GM23248 (cell line): ENCODE results near the gene CAMSAP3. TPM values are rescaled to one million over a fixed set of nuclear protein-coding genes. Genes with fewer than 3 reads are reported as not detected.

Experiments
- DNase-seq: peaks from one replicate; pipeline ENCODE4 v3.0.0-alpha.2; 2015
- H2AFZ ChIP-seq: fragments of 200-600 bp; sonication (generic); 2 replicates; pipeline ENCODE4 v1.6.1; 2016; ENCODE audit warnings: antibody characterized with exemption
- H3F3A ChIP-seq: fragments of 200-600 bp; sonication (generic); 2 replicates; pipeline ENCODE4 v1.6.1; 2016; ENCODE audit warnings: mild to moderate bottlenecking, antibody characterized with exemption, mixed run types; ENCODE audit not compliant: insufficient read depth
- H3K27ac ChIP-seq: fragments of 200-600 bp; sonication (generic); 2 replicates; pipeline ENCODE4 v1.5.1; 2016; ENCODE audit warnings: mild to moderate bottlenecking
- H3K27me3 ChIP-seq: fragments of 200-600 bp; sonication (generic); replicated peaks from 2 replicates; pipeline ENCODE4 v1.6.1; 2016; ENCODE audit warnings: mild to moderate bottlenecking; ENCODE audit not compliant: insufficient read depth
- H3K36me3 ChIP-seq: fragments of 200-600 bp; sonication (generic); 2 replicates; pipeline ENCODE4 v1.6.1; 2016; ENCODE audit warnings: low read depth, mild to moderate bottlenecking
- H3K4me1 ChIP-seq: fragments of 200-600 bp; sonication (generic); 2 replicates; pipeline ENCODE4 v1.6.1; 2016; ENCODE audit warnings: mild to moderate bottlenecking; ENCODE audit not compliant: insufficient read depth
- H3K4me2 ChIP-seq: fragments of 200-600 bp; sonication (generic); one replicate; pipeline ENCODE4 v1.6.1; 2016; ENCODE audit warnings: mild to moderate bottlenecking; ENCODE audit not compliant: unreplicated experiment
- H3K4me3 ChIP-seq: fragments of 200-600 bp; sonication (generic); 2 replicates; pipeline ENCODE4 v1.5.1; 2016; ENCODE audit warnings: mild to moderate bottlenecking
- H3K79me2 ChIP-seq: fragments of 200-600 bp; sonication (generic); 2 replicates; pipeline ENCODE4 v1.6.1; 2016; ENCODE audit warnings: mild to moderate bottlenecking; ENCODE audit not compliant: insufficient read depth
- H3K9ac ChIP-seq: fragments of 200-600 bp; sonication (generic); 2 replicates; pipeline ENCODE4 v1.6.1; 2016; ENCODE audit warnings: mild to moderate bottlenecking
- H3K9me2 ChIP-seq: fragments of 200-600 bp; sonication (generic); 2 replicates; pipeline ENCODE4 v1.6.1; 2016; ENCODE audit warnings: mixed run types, mild to moderate bottlenecking, moderate library complexity; ENCODE audit not compliant: insufficient read depth
- H3K9me3 ChIP-seq: fragments of 200-600 bp; sonication (generic); one replicate; pipeline ENCODE4 v1.6.1; 2017; ENCODE audit warnings: low read depth
- H4K20me1 ChIP-seq: fragments of 200-600 bp; sonication (generic); 2 replicates; pipeline ENCODE4 v1.6.0; 2016; ENCODE audit not compliant: insufficient read depth
- EZH2 ChIP-seq: fragments of 200-600 bp; sonication (generic); IDR thresholded peaks from 2 replicates; pipeline ENCODE4 v1.6.1; 2018; ENCODE audit warnings: antibody characterized with exemption, mild to moderate bottlenecking; ENCODE audit not compliant: insufficient read depth, poor library complexity, severe bottlenecking
- EZH2phosphoT487 ChIP-seq: fragments of 200-600 bp; sonication (generic); IDR thresholded peaks from 2 replicates; pipeline ENCODE4 v1.6.1; 2018; ENCODE audit warnings: antibody characterized with exemption, moderate library complexity, mild to moderate bottlenecking, low read depth; ENCODE audit not compliant: insufficient read depth
- WGBS, 2 experiments: methylation state at CpG; one replicate each; pipeline ENCODE4 v1.1.6; 2015 to 2017; ENCODE audit warnings: low lambda C conversion rate in 2 of 2, low coverage in 1 of 2; ENCODE audit errors: missing lambda C conversion rate in 2 of 2; 5-methylcytosine and 5-hydroxymethylcytosine counted together
- in situ Hi-C: fragments of 300-500 bp; cut with MboI; formaldehyde crosslinking; loops from 2 replicates; pipeline ENCODE4 v1.15.0; 2020
- polyA plus RNA-seq: library from polyadenylated mRNA; unstranded; fragments of >200 nt; fragmentation: Nextera tagmentation; extraction: Ambion mirVana; gene quantifications from 2 replicates; pipeline ENCODE4 v1.2.1, GENCODE V29; 2016
- total RNA-seq: library from RNA; depleted of rRNA; stranded (reverse); fragments of >200 nt; shearing (Covaris generic); gene quantifications from 2 replicates; pipeline ENCODE4 v1.2.3, GENCODE V29; 2014

Gene CAMSAP3
- total and polyA plus RNA-seq, 2 experiments from 2014 or later: not detected

GRCh38 chr19:7636691-7637373 is 41.2 kb downstream of the CAMSAP3 start, which contains the start of gene STXBP2:
Gene STXBP2, plus strand, starts transcription at chr19:7637110. Its CDS starts 40 bp downstream, at chr19:7637150.
- H3K4me3 ChIP-seq: no peak within 1 kb of the TSS
- H3K36me3 ChIP-seq: no peaks in the 10 kb centered on the region
- H3K27ac ChIP-seq: no peak within 1 kb of the TSS
- H3K79me2 ChIP-seq: peaks cover 1% of the 10 kb centered on the region; the same call in 1 of the 2 replicates
- 0 out of 2 replicates have a peak, but pooled peaks cover 7% of the 10 kb centered on the region for H3K27me3 ChIP-seq
- in situ Hi-C loops: no loop called here
- H3K9ac ChIP-seq: no peak within 1 kb of the TSS
- H4K20me1 ChIP-seq: no peaks in the 10 kb centered on the region
- H2AFZ ChIP-seq: no peak within 1 kb of the TSS
- 15 to 24% methylated on average over 24 to 55 of the region's 61 CpGs for WGBS, 2 experiments
- TF ChIP-seq EZH2phosphoT487 (no peak), EZH2 (no peak)
- H3K9me2 ChIP-seq: no peaks in the 10 kb centered on the region
- no peaks in the 10 kb centered on the region for H3K4me1 ChIP-seq
- H3K9me3 ChIP-seq: no peaks in the 10 kb centered on the region
- H3K4me2 ChIP-seq: no peak within 1 kb of the TSS
- DNase-seq: peak; percentile 25
- no peaks in the 10 kb centered on the region for H3F3A ChIP-seq

DNA sequence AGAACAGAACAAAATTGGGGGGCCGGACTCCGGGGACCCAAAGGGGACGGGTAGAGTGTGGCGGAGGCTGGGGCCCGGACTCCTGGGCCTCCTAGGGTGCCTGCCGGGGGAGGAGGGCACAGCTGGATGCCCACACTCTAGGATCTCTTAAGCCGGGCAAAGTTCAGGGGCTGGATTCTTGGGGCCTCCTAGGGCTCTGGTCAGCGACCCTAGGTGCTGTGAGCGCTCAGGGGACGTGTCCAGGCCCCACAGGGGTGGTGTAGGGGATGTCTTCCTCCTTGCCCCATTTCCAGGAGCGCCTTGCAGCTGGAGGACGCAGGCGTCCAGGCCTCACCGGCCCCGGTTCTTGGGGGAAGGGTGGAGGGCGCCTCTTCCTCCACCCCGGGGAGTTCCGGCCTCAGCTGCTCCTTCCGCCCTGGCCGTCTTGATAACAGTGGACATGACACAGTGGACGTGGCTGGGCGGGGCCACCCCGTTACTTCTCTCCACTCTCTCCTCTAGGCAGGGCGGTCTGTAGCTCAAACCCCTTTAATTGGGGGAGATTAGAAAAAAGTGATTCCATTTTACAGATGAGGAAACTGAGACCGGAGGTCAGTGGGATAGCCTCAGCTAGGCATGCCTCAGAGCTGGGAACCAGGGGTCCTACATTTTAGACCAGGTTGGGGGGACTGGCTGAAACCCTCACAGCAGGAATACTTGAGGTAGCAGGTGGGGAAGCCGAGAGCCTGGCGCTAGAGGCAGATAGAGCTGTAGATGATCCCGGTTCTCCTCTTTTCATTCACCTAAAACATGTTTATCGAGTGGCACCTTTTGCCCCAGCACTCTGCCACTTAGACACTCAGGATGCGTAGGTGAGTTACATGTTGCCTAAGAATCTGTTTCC is 42.0 kb downstream of the CAMSAP3 start:
- H3K4me2 ChIP-seq: no peak overlapping the region
- H2AFZ ChIP-seq: no peak overlapping the region
- no peak for DNase-seq

DNA sequence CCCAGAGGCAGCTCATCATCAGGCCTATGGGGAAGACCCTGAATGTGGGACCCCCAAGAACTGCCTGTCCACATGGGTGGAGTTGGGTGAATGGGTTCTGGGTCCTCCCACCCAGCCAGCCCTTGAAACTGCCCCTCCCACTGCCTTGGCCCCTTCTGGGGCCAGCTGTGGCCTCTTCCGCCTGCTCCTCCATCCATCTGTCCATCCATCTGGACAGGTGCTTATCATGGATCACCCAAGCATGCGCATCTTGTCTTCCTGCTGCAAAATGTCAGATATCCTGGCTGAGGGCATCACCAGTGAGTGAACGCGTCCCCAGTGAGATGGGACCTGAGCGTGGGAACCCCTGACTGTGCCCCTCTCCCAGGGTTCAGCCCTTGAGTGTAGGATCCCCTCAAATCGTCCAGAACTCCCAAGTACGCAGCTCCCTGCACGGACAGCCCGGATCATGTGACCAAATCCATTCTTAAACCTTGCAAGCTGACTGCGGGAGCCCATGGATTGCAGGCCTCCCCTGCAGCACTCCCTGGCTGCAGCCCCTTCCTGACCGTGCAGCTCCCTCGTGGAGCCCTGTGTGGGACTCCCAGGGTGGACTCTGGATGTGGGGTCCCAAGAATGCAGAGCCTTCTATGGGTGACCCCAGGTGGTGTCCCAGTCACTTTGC is 43.3 kb downstream of the CAMSAP3 start:
- WGBS, 2 experiments: 45 to 58% methylated on average over 11 to 12 of the region's 12 CpGs
- H2AFZ ChIP-seq: no peak overlapping the region
- H3K9me3 ChIP-seq: no peaks in the 10 kb centered on the region
- H3K27me3 ChIP-seq: 0 out of 2 replicates have a peak, but pooled peaks cover 7% of the 10 kb centered on the region
- H3F3A ChIP-seq: no peaks in the 10 kb centered on the region
- TF ChIP-seq EZH2phosphoT487: no peak
- TF ChIP-seq EZH2: no peak
- H4K20me1 ChIP-seq: no peaks in the 10 kb centered on the region
- no peaks in the 10 kb centered on the region for H3K9me2 ChIP-seq
- H3K79me2 ChIP-seq: no peaks in the 10 kb centered on the region
- no peak overlapping the region for H3K4me3 ChIP-seq
- in situ Hi-C loops: no loop called here
- no peaks in the 10 kb centered on the region for H3K4me1 ChIP-seq
- no peak for DNase-seq
- H3K4me2 ChIP-seq: no peak overlapping the region
- H3K9ac ChIP-seq: no peak overlapping the region
- H3K36me3 ChIP-seq: no peaks in the 10 kb centered on the region
- H3K27ac ChIP-seq: no peak overlapping the region

More for the DNA sequence above, 42.0 kb downstream of the CAMSAP3 start:
- Histone ChIP-seq H3K36me3 (no peaks in the 10 kb centered on the region), H3K27me3 (0 out of 2 replicates have a peak, but pooled peaks cover 7% of the 10 kb centered on the region), H3K79me2 (no peaks in the 10 kb centered on the region), H4K20me1 (no peaks in the 10 kb centered on the region), H3K9ac (no peak overlapping the region), H3K9me3 (no peaks in the 10 kb centered on the region), H3K9me2 (no peaks in the 10 kb centered on the region), H3K27ac (no peak overlapping the region), H3F3A (no peaks in the 10 kb centered on the region), H3K4me3 (no peak overlapping the region), H3K4me1 (no peaks in the 10 kb centered on the region)
- WGBS, 2 experiments: 37 to 47% methylated on average over 25 to 30 of the region's 30 CpGs
- no peak for TF ChIP-seq EZH2
- TF ChIP-seq EZH2phosphoT487: no peak
- in situ Hi-C loops: no loop called here

- WGBS, 2 experiments: 76 to 79% methylated on average over 13 of the region's 13 CpGs
- H3F3A ChIP-seq: no peaks in the 10 kb centered on the region
- TF ChIP-seq EZH2phosphoT487: no peak
- no peak for TF ChIP-seq EZH2
- H3K9me2 ChIP-seq: no peaks in the 10 kb centered on the region
- no peak overlapping the region for H3K4me3 ChIP-seq
- H3K36me3 ChIP-seq: no peaks in the 10 kb centered on the region
- H4K20me1 ChIP-seq: no peaks in the 10 kb centered on the region
- H3K27ac ChIP-seq: no peak overlapping the region
- 0 out of 2 replicates have a peak, but pooled peaks cover 7% of the 10 kb centered on the region for H3K27me3 ChIP-seq
- H3K4me1 ChIP-seq: no peaks in the 10 kb centered on the region
- H3K9ac ChIP-seq: no peak overlapping the region
- H3K79me2 ChIP-seq: no peaks in the 10 kb centered on the region
- no peak overlapping the region for H3K4me2 ChIP-seq
- in situ Hi-C loops: no loop called here
- H3K9me3 ChIP-seq: no peaks in the 10 kb centered on the region
- no peak overlapping the region for H2AFZ ChIP-seq
- DNase-seq: no peak
Observed at GRCh38 chr19:7639863-7640348, 44.2 kb downstream of the CAMSAP3 start.
